Suppressor macrophage treated with lipopolysaccharide for 4 hours (primary cell): ENCODE results near the gene ESF1.

Experiments used
- DNase-seq: peaks from one replicate; pipeline ENCODE4 v3.0.0-alpha.2; 2020

The ESF1 gene

GRCh38 chr20:13671916-13672378 is 112.8 kb downstream of the ESF1 start:
- DNase-seq = no peak

DNA sequence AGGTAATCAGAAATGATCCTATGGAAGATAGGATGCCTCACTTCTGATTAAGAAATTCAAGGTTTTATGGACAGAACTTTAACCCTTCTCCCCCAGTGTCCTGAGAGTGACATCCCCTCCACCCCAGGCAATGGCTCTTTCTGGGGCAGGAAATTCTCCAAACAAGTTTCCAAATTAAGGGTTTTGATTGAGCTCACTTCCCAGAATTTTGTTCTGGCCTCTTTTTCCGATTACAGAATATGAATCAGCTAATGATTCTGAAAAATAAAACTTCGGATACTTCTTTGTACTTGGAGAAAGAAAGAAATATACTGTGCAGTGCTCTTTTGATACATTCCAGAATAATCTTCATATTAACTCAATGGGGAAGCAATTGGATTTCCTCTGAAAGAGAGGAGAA is 113.2 kb downstream of the ESF1 start:
- no peak for DNase-seq

DNA sequence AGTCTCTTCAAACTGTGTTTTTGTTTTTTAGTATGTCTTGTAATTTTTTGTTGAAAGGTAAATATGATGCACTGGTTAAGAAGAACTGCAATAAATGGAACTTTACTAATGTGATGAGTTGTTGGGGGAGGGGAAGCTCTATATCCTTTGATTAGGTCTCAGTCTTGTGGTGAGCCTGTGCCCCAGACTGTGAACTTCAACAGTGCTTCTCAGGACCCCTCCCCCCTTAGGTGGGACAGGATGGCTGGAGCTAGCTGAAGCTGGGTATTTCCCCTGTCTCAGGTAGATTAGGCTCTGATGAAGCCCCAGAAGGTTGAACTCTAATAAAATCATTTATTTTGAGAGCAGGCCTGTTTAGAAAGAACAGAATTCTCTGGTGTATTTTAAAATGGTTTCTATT is 114.6 kb downstream of the ESF1 start:
- DNase-seq = no peak

GRCh38 chr20:13665709-13666395 is 118.9 kb downstream of the ESF1 start:
- no peak for DNase-seq
